B cell (primary cell): ENCODE measurements around the gene GCKR. TPM values are rescaled to one million over a fixed set of nuclear protein-coding genes. Genes with fewer than 3 reads are reported as not detected.

Experiments
- ATAC-seq: fragments of 200-7000 bp; cut with Tn5 transposase; one replicate; pipeline ENCODE4 v1.10.0; 2021; ENCODE audit warnings: low read depth, mild to moderate bottlenecking, moderate number of reproducible peaks, moderate library complexity
- CTCF ChIA-PET: fragments of 350-600 bp; sonication (Branson Sonifier 250); formaldehyde crosslinking; loops from one replicate; lab custom pipeline; 2021; ENCODE audit warnings: antibody characterized with exemption, inconsistent platforms; lab: Charles Lee
- POLR2A ChIA-PET: fragments of 350-600 bp; sonication (Branson Sonifier 250); formaldehyde crosslinking; loops from one replicate; lab custom pipeline; 2021; ENCODE audit warnings: antibody characterized with exemption; lab: Charles Lee
- DNase-seq: peaks from one replicate; pipeline ENCODE4 v3.0.0; 2013
- H2AFZ ChIP-seq: 2 replicates; pipeline ENCODE4 v1.6.1; 2012; ENCODE audit warnings: mild to moderate bottlenecking, low read depth, low read length; ENCODE audit not compliant: insufficient read depth, poor library complexity, severe bottlenecking
- H3K27ac ChIP-seq, 2 donors: 1 replicate in 1 of 2; 2 replicates in 1 of 2; pipeline ENCODE4 v1.5.1; 2012 to 2013; ENCODE audit warnings: low read length in 2 of 2, mild to moderate bottlenecking in 2 of 2, moderate library complexity in 1 of 2
- H3K27me3 ChIP-seq, 4 experiments: fragments of 200-600 bp in 1 of 4; sonication (generic) in 1 of 4; replicated peaks in 1 of 4; 1 replicate in 2 of 4; 2 replicates in 2 of 4; pipeline versions ENCODE4 v1.6.1 to v1.7.0; 2013 to 2016; ENCODE audit warnings: low read length in 3 of 4, mild to moderate bottlenecking in 2 of 4, mixed read lengths in 1 of 4, moderate library complexity in 1 of 4; ENCODE audit not compliant: insufficient read depth in 4 of 4, control insufficient read depth in 3 of 4; ENCODE audit errors: control extremely low read depth in 1 of 4
- H3K36me3 ChIP-seq, 2 experiments: replicated peaks in 1 of 2; 1 replicate in 1 of 2; 2 replicates in 1 of 2; pipeline versions ENCODE4 v1.6.1 to v1.7.1; 2013; ENCODE audit warnings: low read length in 1 of 2; ENCODE audit not compliant: insufficient read depth in 2 of 2, control insufficient read depth in 1 of 2; ENCODE audit errors: control extremely low read depth in 1 of 2, extremely low read depth in 1 of 2
- H3K4me1 ChIP-seq, 2 donors: fragments of 200-600 bp in 1 of 2; sonication (generic) in 1 of 2; 1 replicate in 1 of 2; 2 replicates in 1 of 2; pipeline versions ENCODE4 v1.5.1 to v1.6.1; 2013 to 2017; ENCODE audit warnings: low read length in 2 of 2; ENCODE audit not compliant: control insufficient read depth in 2 of 2, insufficient read depth in 2 of 2
- H3K4me2 ChIP-seq: replicated peaks from 2 replicates; pipeline ENCODE3; 2012; ENCODE audit warnings: mild to moderate bottlenecking, low read depth, low read length; ENCODE audit not compliant: poor library complexity, severe bottlenecking
- H3K4me3 ChIP-seq, 5 experiments: fragments of 200-600 bp in 1 of 5; sonication (generic) in 1 of 5; 1 replicate in 3 of 5; 2 replicates in 2 of 5; pipeline versions ENCODE4 v1.5.1 to v1.7.0; 2011 to 2016; ENCODE audit warnings: low read length in 4 of 5, mild to moderate bottlenecking in 4 of 5, low read depth in 2 of 5, control low read depth in 1 of 5, moderate library complexity in 1 of 5; ENCODE audit not compliant: insufficient read depth in 1 of 5; ENCODE audit errors: control extremely low read depth in 1 of 5, extremely low read depth in 1 of 5
- H3K79me2 ChIP-seq: fragments of 200-600 bp; sonication (generic); one replicate; pipeline ENCODE4 v1.6.0; 2016; ENCODE audit warnings: low read length; ENCODE audit not compliant: control insufficient read depth, insufficient read depth
- H3K9ac ChIP-seq: fragments of 200-600 bp; sonication (generic); 2 replicates; pipeline ENCODE4 v1.6.1; 2017; ENCODE audit warnings: mild to moderate bottlenecking, low read length, moderate library complexity
- H3K9me3 ChIP-seq, 3 donors: one replicate each; pipeline versions ENCODE4 v1.6.1 to v1.7.1; 2013; ENCODE audit warnings: low read length in 2 of 3; ENCODE audit not compliant: control insufficient read depth in 2 of 3, insufficient read depth in 1 of 3; ENCODE audit errors: control extremely low read depth in 1 of 3
- H4K20me1 ChIP-seq: 2 replicates; pipeline ENCODE4 v1.6.0; 2012; ENCODE audit warnings: mild to moderate bottlenecking, low read length; ENCODE audit not compliant: insufficient read depth, control insufficient read depth, poor library complexity, severe bottlenecking
- H3K27ac Mint-ChIP-seq: one replicate; pipeline ENCODE4 v1.8.0; 2021; ENCODE audit warnings: mixed read lengths
- H3K27me3 Mint-ChIP-seq: one replicate; pipeline ENCODE4 v1.8.0; 2021; ENCODE audit warnings: mixed read lengths
- H3K4me1 Mint-ChIP-seq: one replicate; pipeline ENCODE4 v1.8.0; 2021; ENCODE audit warnings: mixed read lengths
- H3K4me3 Mint-ChIP-seq: one replicate; pipeline ENCODE4 v1.8.0; 2021; ENCODE audit warnings: mixed read lengths
- H3K9me3 Mint-ChIP-seq: one replicate; pipeline ENCODE4 v1.8.0; 2022; ENCODE audit warnings: mixed read lengths; ENCODE audit not compliant: insufficient read depth
- CTCF ChIP-seq: fragments of 200-600 bp; IDR thresholded peaks from one replicate; pipeline ENCODE4 v1.8.0; 2022; ENCODE audit warnings: antibody characterized with exemption, mild to moderate bottlenecking
- EZH2 ChIP-seq: IDR thresholded peaks from 2 replicates; pipeline ENCODE4 v1.6.1; 2012; ENCODE audit warnings: borderline replicate concordance, low read depth, mild to moderate bottlenecking, moderate library complexity, low read length; ENCODE audit not compliant: insufficient read depth, poor library complexity, severe bottlenecking
- WGBS: methylation state at CpG from one replicate; pipeline ENCODE4 v1.1.5; 2013; ENCODE audit warnings: missing lambda C conversion rate; ENCODE audit not compliant: insufficient coverage; 5-methylcytosine and 5-hydroxymethylcytosine counted together
- intact Hi-C: fragments of 100-400 bp; cut with micrococcal nuclease; formaldehyde crosslinking; loops from one replicate; pipeline ENCODE4 v1.10.0; 2022
- polyA plus RNA-seq: library from polyadenylated mRNA; depleted of rRNA; stranded (reverse); fragments of >200 nt; gene quantifications from 2 replicates; pipeline ENCODE4 v1.2.3, GENCODE V29; 2012
- total RNA-seq, 2 donors: library from RNA; stranded (reverse); fragments of 120-200 nt in 1 of 2; gene quantifications; 1 replicate in 1 of 2; 2 replicates in 1 of 2; pipeline versions ENCODE4 v1.2.3 to v1.2.4, GENCODE V29; 2013 to 2022

The GCKR gene
- total and polyA plus RNA-seq, 2 donors (not counting 1 experiment from before 2014, with no cell fraction given) = not detected

GRCh38 chr2:27506587-27506986, 9.9 kb downstream of the GCKR start:
- H3K27me3 Mint-ChIP-seq = peaks cover 16% of the 10 kb centered on the region
- H3K36me3 ChIP-seq = no peaks in the 10 kb centered on the region
- no peaks in the 10 kb centered on the region for H3K9me3 Mint-ChIP-seq
- H3K9me3 ChIP-seq = peaks cover 0 to 3% (median 0%) of the 10 kb centered on the region in 3 donors
- ChIA-PET POLR2A (no interaction called here), CTCF (no interaction called here)
- H2AFZ ChIP-seq = no peak overlapping the region
- no peak for DNase-seq
- intact Hi-C loops = no loop called here
- H3K27ac Mint-ChIP-seq = no peak overlapping the region
- no peaks in the 10 kb centered on the region for H3K79me2 ChIP-seq
- 91% methylated on average over 6 of the region's 6 CpGs for WGBS
- H3K4me3 Mint-ChIP-seq = no peak overlapping the region
- H3K27ac ChIP-seq = no peak overlapping the region
- no peak overlapping the region for H3K9ac ChIP-seq
- H3K27me3 ChIP-seq = no peaks in the 10 kb centered on the region
- no peaks in the 10 kb centered on the region for H4K20me1 ChIP-seq
- no peak for ATAC-seq
- H3K4me3 ChIP-seq = no peak overlapping the region
- TF ChIP-seq CTCF = no peak
- no peak for TF ChIP-seq EZH2
- no peaks in the 10 kb centered on the region for H3K4me1 ChIP-seq
- H3K4me1 Mint-ChIP-seq = no peaks in the 10 kb centered on the region
- H3K4me2 ChIP-seq = no peak overlapping the region

- ChIA-PET CTCF (no interaction called here), POLR2A (no interaction called here)
- H3K4me1 Mint-ChIP-seq = no peaks in the 10 kb centered on the region
- Histone ChIP-seq H3K27ac (no peak overlapping the region), H3K9ac (no peak overlapping the region), H3K4me3 (no peak overlapping the region), H3K36me3 (no peaks in the 10 kb centered on the region), H2AFZ (no peak overlapping the region), H3K4me1 (no peaks in the 10 kb centered on the region), H3K79me2 (no peaks in the 10 kb centered on the region), H4K20me1 (no peaks in the 10 kb centered on the region), H3K4me2 (no peak overlapping the region), H3K27me3 (no peaks in the 10 kb centered on the region), H3K9me3 (peaks cover 0 to 3% (median 0%) of the 10 kb centered on the region in 3 donors)
- no peaks in the 10 kb centered on the region for H3K9me3 Mint-ChIP-seq
- peaks cover 19% of the 10 kb centered on the region for H3K27me3 Mint-ChIP-seq
- ATAC-seq = no peak
- H3K4me3 Mint-ChIP-seq = no peak overlapping the region
- no peak overlapping the region for H3K27ac Mint-ChIP-seq
- 83% methylated on average over 3 of the region's 4 CpGs for WGBS
- no peak for DNase-seq
- TF ChIP-seq EZH2 (no peak), CTCF (no peak)
- intact Hi-C loops = no loop called here
Observed at GRCh38 chr2:27507293-27507692, 10.7 kb downstream of the GCKR start.
